ENCODE measurements around the gene SLC16A10.

The SLC16A10 gene

GRCh38 chr6:111260570-111261298 lies 173.4 kb downstream of the SLC16A10 start:
- DNase-seq (ENCODE audit: low read depth): no peak

- DNase-seq (ENCODE audit: low read depth): no peak
Observed at GRCh38 chr6:111263837-111264236, 176.5 kb downstream of the SLC16A10 start.

- DNase-seq (ENCODE audit: low read depth): no peak
Observed at GRCh38 chr6:111265842-111266241, 178.5 kb downstream of the SLC16A10 start.

- DNase-seq (ENCODE audit: low read depth): no peak
Observed at GRCh38 chr6:111266276-111266675, 179.0 kb downstream of the SLC16A10 start.

GRCh38 chr6:111267764-111268333 lies 180.5 kb downstream of the SLC16A10 start:
- no peak for DNase-seq (ENCODE audit: low read depth)

- no peak for DNase-seq (ENCODE audit: low read depth)
Observed at GRCh38 chr6:111269401-111269970, 182.2 kb downstream of the SLC16A10 start.

- no peak for DNase-seq (ENCODE audit: low read depth)
Observed at GRCh38 chr6:111270121-111270520, 182.8 kb downstream of the SLC16A10 start.

GRCh38 chr6:111274593-111275217 lies 187.4 kb downstream of the SLC16A10 start:
- DNase-seq (ENCODE audit: low read depth): no peak

- no peak for DNase-seq (ENCODE audit: low read depth)
Observed at GRCh38 chr6:111276335-111276734, 189.0 kb downstream of the SLC16A10 start.

GRCh38 chr6:111276736-111277135 lies 189.4 kb downstream of the SLC16A10 start:
- no peak for DNase-seq (ENCODE audit: low read depth)

- DNase-seq (ENCODE audit: low read depth): no peak
Observed at GRCh38 chr6:111277819-111278218, 190.5 kb downstream of the SLC16A10 start.

- DNase-seq (ENCODE audit: low read depth): no peak
Observed at GRCh38 chr6:111278731-111279130, 191.4 kb downstream of the SLC16A10 start.

- no peak for DNase-seq (ENCODE audit: low read depth)
Observed at GRCh38 chr6:111280445-111280955, 193.2 kb downstream of the SLC16A10 start.
